HEK293 (cell line): ENCODE data around the gene MRPL45.

Experiments used
- GFI1B ChIP-seq: fragments of 450-650 bp; formaldehyde crosslinking; IDR thresholded peaks from 2 replicates; pipeline ENCODE4 v1.5.1; 2016; ENCODE audit warnings: missing biosample characterization, missing genetic modification characterization
- GLI4 ChIP-seq: fragments of 450-650 bp; formaldehyde crosslinking; IDR thresholded peaks from 2 replicates; pipeline ENCODE4 v1.5.1; 2016; ENCODE audit warnings: missing biosample characterization, missing genetic modification characterization
- GLIS1 ChIP-seq: fragments of 450-650 bp; formaldehyde crosslinking; IDR thresholded peaks from 2 replicates; pipeline ENCODE4 v1.5.1; 2016; ENCODE audit warnings: missing biosample characterization, missing genetic modification characterization
- HOXA7 ChIP-seq: sonication (generic); formaldehyde crosslinking; IDR thresholded peaks from 2 replicates; pipeline ENCODE4 v1.8.1; 2022; ENCODE audit warnings: missing genetic modification reagents, borderline replicate concordance
- KLF10 ChIP-seq: fragments of 450-650 bp; IDR thresholded peaks from 2 replicates; pipeline ENCODE4 v1.5.1; 2018; ENCODE audit warnings: missing biosample characterization, mild to moderate bottlenecking, missing genetic modification characterization
- KLF16 ChIP-seq: fragments of 450-650 bp; formaldehyde crosslinking; IDR thresholded peaks from 2 replicates; pipeline ENCODE4 v1.5.1; 2017; ENCODE audit warnings: missing biosample characterization, missing genetic modification characterization
- YY1 ChIP-seq: fragments of 450-650 bp; formaldehyde crosslinking; IDR thresholded peaks from 2 replicates; pipeline ENCODE4 v1.5.1; 2018; ENCODE audit warnings: missing biosample characterization, missing genetic modification characterization
- ZBTB20 ChIP-seq: fragments of 450-650 bp; formaldehyde crosslinking; IDR thresholded peaks from 2 replicates; pipeline ENCODE4 v1.5.1; 2016; ENCODE audit warnings: missing biosample characterization, missing genetic modification characterization
- ZBTB48 ChIP-seq: fragments of 450-650 bp; formaldehyde crosslinking; IDR thresholded peaks from 2 replicates; pipeline ENCODE4 v1.5.1; 2016; ENCODE audit warnings: missing biosample characterization, missing genetic modification characterization
- ZBTB6 ChIP-seq: fragments of 450-650 bp; formaldehyde crosslinking; IDR thresholded peaks from 2 replicates; pipeline ENCODE4 v1.5.1; 2017; ENCODE audit warnings: missing biosample characterization, missing genetic modification characterization
- ZFHX2 ChIP-seq: fragments of 450-650 bp; formaldehyde crosslinking; conservative IDR thresholded peaks from 2 replicates; pipeline ENCODE4 v1.5.1; 2016; ENCODE audit warnings: missing biosample characterization, missing genetic modification characterization
- ZNF133 ChIP-seq: fragments of 450-650 bp; formaldehyde crosslinking; IDR thresholded peaks from 2 replicates; pipeline ENCODE4 v1.5.1; 2016; ENCODE audit warnings: missing biosample characterization, missing genetic modification characterization
- ZNF146 ChIP-seq: fragments of 450-650 bp; formaldehyde crosslinking; IDR thresholded peaks from 2 replicates; pipeline ENCODE4 v1.5.1; 2016; ENCODE audit warnings: missing biosample characterization, missing genetic modification characterization
- ZNF157 ChIP-seq: fragments of 450-650 bp; formaldehyde crosslinking; IDR thresholded peaks from 2 replicates; pipeline ENCODE4 v1.5.1; 2016; ENCODE audit warnings: missing biosample characterization, missing genetic modification characterization
- ZNF2 ChIP-seq: fragments of 450-650 bp; formaldehyde crosslinking; IDR thresholded peaks from 2 replicates; pipeline ENCODE4 v1.5.1; 2016; ENCODE audit warnings: missing biosample characterization, missing genetic modification characterization
- ZNF214 ChIP-seq: fragments of 450-650 bp; formaldehyde crosslinking; IDR thresholded peaks from 2 replicates; pipeline ENCODE4 v1.5.1; 2017; ENCODE audit warnings: missing biosample characterization, mild to moderate bottlenecking, missing genetic modification characterization, borderline replicate concordance
- ZNF221 ChIP-seq: fragments of 450-650 bp; formaldehyde crosslinking; IDR thresholded peaks from 2 replicates; pipeline ENCODE4 v1.5.1; 2017; ENCODE audit warnings: missing biosample characterization, missing genetic modification characterization, borderline replicate concordance
- ZNF23 ChIP-seq: fragments of 450-650 bp; formaldehyde crosslinking; IDR thresholded peaks from 2 replicates; pipeline ENCODE4 v1.5.1; 2016; ENCODE audit warnings: missing biosample characterization, missing genetic modification characterization, borderline replicate concordance
- ZNF302 ChIP-seq: fragments of 450-650 bp; formaldehyde crosslinking; IDR thresholded peaks from 2 replicates; pipeline ENCODE4 v1.5.1; 2016; ENCODE audit warnings: missing biosample characterization, missing genetic modification characterization, low read depth
- ZNF416 ChIP-seq: fragments of 450-650 bp; formaldehyde crosslinking; IDR thresholded peaks from 2 replicates; pipeline ENCODE4 v1.5.1; 2016; ENCODE audit warnings: missing biosample characterization, missing genetic modification characterization
- ZNF423 ChIP-seq: fragments of 450-650 bp; formaldehyde crosslinking; IDR thresholded peaks from 2 replicates; pipeline ENCODE4 v1.5.1; 2016; ENCODE audit warnings: missing biosample characterization, missing genetic modification characterization
- ZNF514 ChIP-seq: fragments of 450-650 bp; formaldehyde crosslinking; IDR thresholded peaks from 2 replicates; pipeline ENCODE4 v1.5.1; 2016; ENCODE audit warnings: missing biosample characterization, missing genetic modification characterization
- ZNF529 ChIP-seq: fragments of 450-650 bp; formaldehyde crosslinking; IDR thresholded peaks from 2 replicates; pipeline ENCODE4 v1.5.1; 2017; ENCODE audit warnings: missing genetic modification characterization, missing biosample characterization; ENCODE audit not compliant: insufficient replicate concordance
- ZNF530 ChIP-seq: fragments of 450-650 bp; formaldehyde crosslinking; IDR thresholded peaks from 2 replicates; pipeline ENCODE4 v1.5.1; 2016; ENCODE audit warnings: low read depth, missing biosample characterization, missing genetic modification characterization
- ZNF549 ChIP-seq: fragments of 450-650 bp; IDR thresholded peaks from 2 replicates; pipeline ENCODE4 v1.5.1; 2018; ENCODE audit warnings: missing biosample characterization, missing genetic modification characterization, mild to moderate bottlenecking, inconsistent platforms, moderate library complexity
- ZNF623 ChIP-seq: fragments of 450-650 bp; formaldehyde crosslinking; IDR thresholded peaks from 2 replicates; pipeline ENCODE4 v1.5.1; 2016; ENCODE audit warnings: missing biosample characterization, missing genetic modification characterization
- ZNF629 ChIP-seq: fragments of 450-650 bp; formaldehyde crosslinking; IDR thresholded peaks from 2 replicates; pipeline ENCODE4 v1.5.1; 2017; ENCODE audit warnings: missing biosample characterization, missing genetic modification characterization
- ZNF664 ChIP-seq: fragments of 450-650 bp; formaldehyde crosslinking; IDR thresholded peaks from 2 replicates; pipeline ENCODE4 v1.5.1; 2016; ENCODE audit warnings: missing biosample characterization, missing genetic modification characterization
- ZNF76 ChIP-seq: fragments of 450-650 bp; formaldehyde crosslinking; IDR thresholded peaks from 2 replicates; pipeline ENCODE4; 2016; ENCODE audit warnings: low read depth, missing biosample characterization, missing genetic modification characterization, borderline replicate concordance
- ZNF843 ChIP-seq: fragments of 450-650 bp; formaldehyde crosslinking; IDR thresholded peaks from 2 replicates; pipeline ENCODE4 v1.5.1; 2016; ENCODE audit warnings: missing biosample characterization, missing genetic modification characterization
- ZSCAN4 ChIP-seq: fragments of 450-650 bp; formaldehyde crosslinking; IDR thresholded peaks from 2 replicates; pipeline ENCODE4 v1.5.1; 2017; ENCODE audit warnings: missing biosample characterization, missing genetic modification characterization
- TF ChIP-seq, protein P1 (sequence below): fragments of 450-650 bp; formaldehyde crosslinking; conservative IDR thresholded peaks from 2 replicates; pipeline ENCODE4 v1.5.1; 2016; ENCODE audit warnings: low read depth, missing biosample characterization, missing genetic modification characterization
- TF ChIP-seq, protein P2 (sequence below): fragments of 450-650 bp; formaldehyde crosslinking; IDR thresholded peaks from 2 replicates; pipeline ENCODE4 v1.5.1; 2016; ENCODE audit warnings: missing biosample characterization, missing genetic modification characterization

Gene MRPL45

DNA sequence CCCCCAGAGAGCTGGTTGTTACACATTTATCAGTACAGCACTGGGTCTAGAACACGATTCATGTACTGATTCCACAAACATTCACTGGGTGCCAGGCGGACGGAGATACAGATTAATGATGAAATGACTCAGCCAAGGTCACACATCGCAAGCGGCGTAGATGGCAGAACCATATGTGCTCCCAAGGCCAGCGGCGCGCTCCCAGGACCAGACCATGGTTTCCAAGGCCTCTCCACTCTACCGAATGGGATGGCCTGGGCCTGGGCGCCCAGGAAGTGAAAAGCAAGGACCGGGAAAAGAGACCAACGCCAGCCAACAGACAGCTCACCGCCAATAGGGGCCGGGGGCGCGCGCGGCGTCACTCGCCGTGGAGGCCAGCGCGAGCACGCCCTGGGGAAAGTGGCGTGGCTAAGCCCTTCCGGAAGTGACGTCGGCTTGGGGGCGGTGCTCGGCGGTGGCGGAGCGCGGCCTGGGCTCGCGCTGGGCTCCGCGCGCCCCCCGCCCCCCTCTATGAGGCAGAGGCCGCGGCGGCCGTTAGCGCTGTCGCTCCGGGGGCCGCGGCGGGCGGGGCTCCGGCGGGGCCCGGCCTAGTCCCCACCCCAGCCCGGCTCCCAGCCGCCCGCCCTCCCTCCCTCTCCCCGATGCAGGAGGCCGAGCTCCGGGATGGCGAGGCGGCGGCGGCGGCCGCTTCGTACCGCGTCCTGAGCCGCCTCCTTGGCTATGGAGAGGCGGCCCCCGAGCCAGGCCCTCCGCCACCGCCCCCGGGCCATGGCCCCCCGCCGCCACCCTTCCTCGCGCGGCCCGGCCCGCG is 54.6 kb downstream of the MRPL45 start, which contains the start of gene SOCS7 (continued):
- TF ChIP-seq ZNF23 (tag by site-specific recombination) (no peak), ZNF423 (peak; percentile 44; the same call in 1 of the 2 replicates), HOXA7 (CRISPR knock-in tag) (no peak), ZNF157 (no peak), ZBTB48 (tag by site-specific recombination) (no peak), ZNF629 (peak; percentile 75), ZNF302 (tag by site-specific recombination) (no peak), ZNF221 (tag by site-specific recombination) (no peak), ZNF2 (tag by site-specific recombination) (peak; percentile 49; the same call in 1 of the 2 replicates), ZNF514 (tag by site-specific recombination) (no peak), ZNF843 (no peak; the same call in 1 of the 2 replicates), ZNF214 (tag by site-specific recombination) (no peak), ZBTB20 (tag by site-specific recombination) (peak; percentile 36; the same call in 1 of the 2 replicates), KLF10 (tag by site-specific recombination) (peak; percentile 52; the same call in 1 of the 2 replicates), ZNF530 (tag by site-specific recombination) (no peak), KLF16 (tag by site-specific recombination) (peak; percentile 61; the same call in 1 of the 2 replicates), ZNF664 (tag by site-specific recombination) (no peak), ZNF529 (tag by site-specific recombination) (no peak), ZNF76 (tag by site-specific recombination) (no peak), ZSCAN4 (no peak), GLIS1 (tag by site-specific recombination) (peak; percentile 43; the same call in 1 of the 2 replicates), GFI1B (tag by site-specific recombination) (no peak), GLI4 (tag by site-specific recombination) (peak; percentile 86; the same call in 1 of the 2 replicates), ZFHX2 (no peak), YY1 (tag by site-specific recombination) (no peak), ZBTB6 (tag by site-specific recombination) (no peak), ZNF623 (no peak), ZNF133 (tag by site-specific recombination) (no peak), ZNF549 (tag by site-specific recombination) (no peak), ZNF416 (tag by site-specific recombination) (no peak), ZNF146 (tag by site-specific recombination) (no peak)
- TF ChIP-seq, protein P1, sequence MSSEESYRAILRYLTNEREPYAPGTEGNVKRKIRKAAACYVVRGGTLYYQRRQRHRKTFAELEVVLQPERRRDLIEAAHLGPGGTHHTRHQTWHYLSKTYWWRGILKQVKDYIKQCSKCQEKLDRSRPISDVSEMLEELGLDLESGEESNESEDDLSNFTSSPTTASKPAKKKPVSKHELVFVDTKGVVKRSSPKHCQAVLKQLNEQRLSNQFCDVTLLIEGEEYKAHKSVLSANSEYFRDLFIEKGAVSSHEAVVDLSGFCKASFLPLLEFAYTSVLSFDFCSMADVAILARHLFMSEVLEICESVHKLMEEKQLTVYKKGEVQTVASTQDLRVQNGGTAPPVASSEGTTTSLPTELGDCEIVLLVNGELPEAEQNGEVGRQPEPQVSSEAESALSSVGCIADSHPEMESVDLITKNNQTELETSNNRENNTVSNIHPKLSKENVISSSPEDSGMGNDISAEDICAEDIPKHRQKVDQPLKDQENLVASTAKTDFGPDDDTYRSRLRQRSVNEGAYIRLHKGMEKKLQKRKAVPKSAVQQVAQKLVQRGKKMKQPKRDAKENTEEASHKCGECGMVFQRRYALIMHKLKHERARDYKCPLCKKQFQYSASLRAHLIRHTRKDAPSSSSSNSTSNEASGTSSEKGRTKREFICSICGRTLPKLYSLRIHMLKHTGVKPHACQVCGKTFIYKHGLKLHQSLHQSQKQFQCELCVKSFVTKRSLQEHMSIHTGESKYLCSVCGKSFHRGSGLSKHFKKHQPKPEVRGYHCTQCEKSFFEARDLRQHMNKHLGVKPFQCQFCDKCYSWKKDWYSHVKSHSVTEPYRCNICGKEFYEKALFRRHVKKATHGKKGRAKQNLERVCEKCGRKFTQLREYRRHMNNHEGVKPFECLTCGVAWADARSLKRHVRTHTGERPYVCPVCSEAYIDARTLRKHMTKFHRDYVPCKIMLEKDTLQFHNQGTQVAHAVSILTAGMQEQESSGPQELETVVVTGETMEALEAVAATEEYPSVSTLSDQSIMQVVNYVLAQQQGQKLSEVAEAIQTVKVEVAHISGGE (tag by site-specific recombination), result peak; percentile 51; the same call in 1 of the 2 replicates
- TF ChIP-seq, protein P2, sequence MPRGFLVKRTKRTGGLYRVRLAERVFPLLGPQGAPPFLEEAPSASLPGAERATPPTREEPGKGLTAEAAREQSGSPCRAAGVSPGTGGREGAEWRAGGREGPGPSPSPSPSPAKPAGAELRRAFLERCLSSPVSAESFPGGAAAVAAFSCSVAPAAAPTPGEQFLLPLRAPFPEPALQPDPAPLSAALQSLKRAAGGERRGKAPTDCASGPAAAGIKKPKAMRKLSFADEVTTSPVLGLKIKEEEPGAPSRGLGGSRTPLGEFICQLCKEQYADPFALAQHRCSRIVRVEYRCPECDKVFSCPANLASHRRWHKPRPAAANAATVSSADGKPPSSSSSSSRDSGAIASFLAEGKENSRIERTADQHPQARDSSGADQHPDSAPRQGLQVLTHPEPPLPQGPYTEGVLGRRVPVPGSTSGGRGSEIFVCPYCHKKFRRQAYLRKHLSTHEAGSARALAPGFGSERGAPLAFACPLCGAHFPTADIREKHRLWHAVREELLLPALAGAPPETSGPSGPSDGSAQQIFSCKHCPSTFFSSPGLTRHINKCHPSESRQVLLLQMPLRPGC (tag by site-specific recombination), result peak; percentile 54; the same call in 1 of the 2 replicates
